ENCODE results near the gene RASA3. TPM values are rescaled to one million over a fixed set of nuclear protein-coding genes. Genes with fewer than 3 reads are reported as not detected.

RASA3 gene
- total RNA-seq, 1 donor from 2014 or later: 44.8 TPM

GRCh38 chr13:114121496-114122126 lies 10.8 kb downstream of the RASA3 start:
- Mint-ChIP-seq H3K4me3 (ENCODE audit: unreplicated experiment) (no peak overlapping the region), H3K27ac (ENCODE audit: unreplicated experiment) (peak overlapping the region; percentile 99), H3K4me1 (ENCODE audit: unreplicated experiment) (peaks cover 58% of the 10 kb centered on the region), H3K9me3 (ENCODE audit: unreplicated experiment) (no peaks in the 10 kb centered on the region), H3K27me3 (ENCODE audit: unreplicated experiment) (no peaks in the 10 kb centered on the region), H3K36me3 (ENCODE audit: unreplicated experiment) (peaks cover 3% of the 10 kb centered on the region)
- no peak for TF ChIP-seq CTCF (IDR thresholded peaks at IDR 0.05)
- no peak for DNase-seq (ENCODE audit: extremely low spot score, unreplicated experiment)

- Mint-ChIP-seq H3K4me3 (ENCODE audit: unreplicated experiment) (no peak overlapping the region), H3K27me3 (ENCODE audit: unreplicated experiment) (no peaks in the 10 kb centered on the region)
These were observed 11.4 kb downstream of the RASA3 start for GRCh38 chr13:114121031-114121430.

GRCh38 chr13:114120591-114121011 lies 11.8 kb downstream of the RASA3 start:
- Mint-ChIP-seq H3K36me3 (ENCODE audit: unreplicated experiment) (peaks cover 3% of the 10 kb centered on the region), H3K4me3 (ENCODE audit: unreplicated experiment) (peak overlapping the region; percentile 59), H3K9me3 (ENCODE audit: unreplicated experiment) (no peaks in the 10 kb centered on the region), H3K27me3 (ENCODE audit: unreplicated experiment) (no peaks in the 10 kb centered on the region), H3K4me1 (ENCODE audit: unreplicated experiment) (peaks cover 62% of the 10 kb centered on the region), H3K27ac (ENCODE audit: unreplicated experiment) (peak overlapping the region; percentile 99)
- no peak for DNase-seq (ENCODE audit: extremely low spot score, unreplicated experiment)
- TF ChIP-seq CTCF (IDR thresholded peaks at IDR 0.05): no peak

More at GRCh38 chr13:114121031-114121430, 11.4 kb downstream of the RASA3 start:
- H3K36me3 Mint-ChIP-seq (ENCODE audit: unreplicated experiment): peaks cover 3% of the 10 kb centered on the region
- H3K4me1 Mint-ChIP-seq (ENCODE audit: unreplicated experiment): peaks cover 58% of the 10 kb centered on the region
- peak overlapping the region; percentile 99 for H3K27ac Mint-ChIP-seq (ENCODE audit: unreplicated experiment)
- DNase-seq (ENCODE audit: extremely low spot score, unreplicated experiment): no peak
- H3K9me3 Mint-ChIP-seq (ENCODE audit: unreplicated experiment): no peaks in the 10 kb centered on the region
- no peak for TF ChIP-seq CTCF (IDR thresholded peaks at IDR 0.05)

- Mint-ChIP-seq H3K4me3 (ENCODE audit: unreplicated experiment) (peak overlapping the region; percentile 67), H3K27me3 (ENCODE audit: unreplicated experiment) (no peaks in the 10 kb centered on the region), H3K4me1 (ENCODE audit: unreplicated experiment) (peaks cover 63% of the 10 kb centered on the region), H3K9me3 (ENCODE audit: unreplicated experiment) (no peaks in the 10 kb centered on the region), H3K27ac (ENCODE audit: unreplicated experiment) (peak overlapping the region; percentile 98), H3K36me3 (ENCODE audit: unreplicated experiment) (no peaks in the 10 kb centered on the region)
- no peak for TF ChIP-seq CTCF (IDR thresholded peaks at IDR 0.05)
- DNase-seq (ENCODE audit: extremely low spot score, unreplicated experiment): no peak
These were observed 13.2 kb downstream of the RASA3 start for GRCh38 chr13:114119196-114119595.

- Mint-ChIP-seq H3K4me1 (ENCODE audit: unreplicated experiment) (peaks cover 66% of the 10 kb centered on the region), H3K27me3 (ENCODE audit: unreplicated experiment) (no peaks in the 10 kb centered on the region), H3K36me3 (ENCODE audit: unreplicated experiment) (no peaks in the 10 kb centered on the region), H3K4me3 (ENCODE audit: unreplicated experiment) (peak overlapping the region; percentile 67), H3K9me3 (ENCODE audit: unreplicated experiment) (no peaks in the 10 kb centered on the region), H3K27ac (ENCODE audit: unreplicated experiment) (peak overlapping the region; percentile 98)
- TF ChIP-seq CTCF (IDR thresholded peaks at IDR 0.05): no peak
- DNase-seq (ENCODE audit: extremely low spot score, unreplicated experiment): no peak
These were observed 13.8 kb downstream of the RASA3 start for GRCh38 chr13:114118511-114119123.
